H9 (cell line): ENCODE measurements around the gene ZNF683. TPM values are rescaled to one million over a fixed set of nuclear protein-coding genes. Genes with fewer than 3 reads are reported as not detected.

Experiments
- DNase-seq: peaks from one replicate; pipeline ENCODE4 v3.0.0-alpha.2; 2017
- H2AFZ ChIP-seq: one replicate; pipeline ENCODE4 v1.6.1; 2013; ENCODE audit warnings: mild to moderate bottlenecking, low read length, control low read depth, moderate library complexity
- H2AK5ac ChIP-seq: 2 replicates; pipeline ENCODE4 v1.6.1; 2013; ENCODE audit warnings: low read length, control low read depth, mixed read lengths; ENCODE audit not compliant: insufficient read length
- H2BK120ac ChIP-seq: one replicate; pipeline ENCODE4 v1.6.1; 2013; ENCODE audit warnings: low read depth, mild to moderate bottlenecking, low read length, control low read depth, inconsistent platforms; ENCODE audit not compliant: poor library complexity, severe bottlenecking
- H2BK12ac ChIP-seq: 2 replicates; pipeline ENCODE4 v1.6.1; 2013; ENCODE audit warnings: low read length, control low read depth, mixed read lengths, low read depth; ENCODE audit not compliant: insufficient read length
- H2BK15ac ChIP-seq: 2 replicates; pipeline ENCODE4 v1.6.1; 2013; ENCODE audit warnings: low read depth, low read length, control low read depth
- H2BK20ac ChIP-seq: one replicate; pipeline ENCODE4 v1.6.1; 2013; ENCODE audit warnings: low read depth, mild to moderate bottlenecking, low read length, control low read depth, inconsistent platforms; ENCODE audit not compliant: poor library complexity, severe bottlenecking
- H2BK5ac ChIP-seq: 2 replicates; pipeline ENCODE4 v1.6.1; 2013; ENCODE audit warnings: low read length, control low read depth, mixed read lengths; ENCODE audit not compliant: insufficient read length
- H3K14ac ChIP-seq: 2 replicates; pipeline ENCODE4 v1.6.1; 2013; ENCODE audit warnings: low read length, control low read depth; ENCODE audit not compliant: insufficient read depth
- H3K18ac ChIP-seq: 2 replicates; pipeline ENCODE4 v1.6.1; 2013; ENCODE audit warnings: low read depth, mild to moderate bottlenecking, mixed read lengths, low read length, control low read depth; ENCODE audit not compliant: insufficient read length
- H3K23ac ChIP-seq: 2 replicates; pipeline ENCODE4 v1.6.1; 2013; ENCODE audit warnings: low read length, control low read depth, mixed read lengths, low read depth; ENCODE audit not compliant: insufficient read length
- H3K23me2 ChIP-seq: 2 replicates; pipeline ENCODE4 v1.6.1; 2013; ENCODE audit warnings: low read depth, mild to moderate bottlenecking, mixed read lengths, low read length, control low read depth; ENCODE audit not compliant: insufficient read length, poor library complexity, severe bottlenecking
- H3K27ac ChIP-seq: 2 replicates; pipeline ENCODE4 v1.5.1; 2013; ENCODE audit warnings: low read length, control low read depth, mixed read lengths, low read depth; ENCODE audit not compliant: insufficient read length
- H3K27me3 ChIP-seq: 2 replicates; pipeline ENCODE4 v1.6.1; 2013; ENCODE audit warnings: low read length, control low read depth, inconsistent platforms; ENCODE audit not compliant: insufficient read depth
- H3K4ac ChIP-seq: 2 replicates; pipeline ENCODE4 v1.6.1; 2013; ENCODE audit warnings: low read depth, mild to moderate bottlenecking, control low read depth, inconsistent platforms, low read length, moderate library complexity
- H3K4me1 ChIP-seq: 2 replicates; pipeline ENCODE4 v1.6.1; 2013; ENCODE audit warnings: low read length, control low read depth, inconsistent platforms; ENCODE audit not compliant: insufficient read depth
- H3K4me2 ChIP-seq: 2 replicates; pipeline ENCODE4 v1.6.1; 2013; ENCODE audit warnings: low read length, control low read depth, mixed read lengths; ENCODE audit not compliant: insufficient read length, insufficient read depth
- H3K56ac ChIP-seq: 2 replicates; pipeline ENCODE4 v1.6.1; 2013; ENCODE audit warnings: low read depth, mild to moderate bottlenecking, mixed read lengths, low read length, control low read depth; ENCODE audit not compliant: insufficient read length
- H3K79me1 ChIP-seq: 2 replicates; pipeline ENCODE4 v1.6.1; 2013; ENCODE audit warnings: low read depth, mild to moderate bottlenecking, moderate library complexity, low read length, control low read depth, inconsistent platforms; ENCODE audit not compliant: insufficient read depth, poor library complexity, severe bottlenecking
- H3K79me2 ChIP-seq: 2 replicates; pipeline ENCODE4 v1.6.1; 2013; ENCODE audit warnings: low read length, control low read depth, inconsistent platforms; ENCODE audit not compliant: insufficient read depth
- H3K9ac ChIP-seq: 2 replicates; pipeline ENCODE4 v1.6.1; 2013; ENCODE audit warnings: low read length, control low read depth, mixed read lengths; ENCODE audit not compliant: insufficient read length; ENCODE audit errors: extremely low read depth
- H3K9me3 ChIP-seq: one replicate; pipeline ENCODE4 v1.6.1; 2013; ENCODE audit warnings: low read depth, low read length, inconsistent platforms; ENCODE audit not compliant: control insufficient read depth
- H3T11ph ChIP-seq: one replicate; pipeline ENCODE4 v1.6.1; 2013; ENCODE audit warnings: mild to moderate bottlenecking, low read length, control low read depth, inconsistent platforms
- H4K20me1 ChIP-seq: one replicate; pipeline ENCODE4 v1.6.1; 2013; ENCODE audit not compliant: control insufficient read depth, insufficient read length, insufficient read depth
- H4K5ac ChIP-seq: 2 replicates; pipeline ENCODE4 v1.6.1; 2013; ENCODE audit warnings: low read depth, mild to moderate bottlenecking, mixed read lengths, low read length, control low read depth; ENCODE audit not compliant: insufficient read length
- H4K8ac ChIP-seq: replicated peaks from 2 replicates; pipeline ENCODE4 v1.6.1; 2013; ENCODE audit warnings: low read length, control low read depth, mixed read lengths, low read depth; ENCODE audit not compliant: insufficient read length
- H4K91ac ChIP-seq: 2 replicates; pipeline ENCODE4 v1.6.1; 2013; ENCODE audit warnings: low read depth, mild to moderate bottlenecking, moderate library complexity, mixed read lengths, low read length, control low read depth; ENCODE audit not compliant: insufficient read length
- H3K27ac Mint-ChIP-seq, 3 experiments: 2 replicates in 2 of 3; 3 replicates in 1 of 3; pipeline ENCODE4 v1.8.0; 2020 to 2021; ENCODE audit warnings: mixed read lengths in 3 of 3, mild to moderate bottlenecking in 1 of 3, moderate library complexity in 1 of 3
- H3K27me3 Mint-ChIP-seq: 2 replicates; pipeline ENCODE4 v1.8.0; 2021; ENCODE audit warnings: low read depth, mild to moderate bottlenecking, moderate library complexity, mixed read lengths
- H3K36me3 Mint-ChIP-seq, 3 experiments: 2 replicates in 2 of 3; 3 replicates in 1 of 3; pipeline ENCODE4 v1.8.0; 2020 to 2021; ENCODE audit warnings: low read depth in 3 of 3, mixed read lengths in 3 of 3; ENCODE audit not compliant: insufficient read depth in 1 of 3
- H3K4me1 Mint-ChIP-seq, 2 experiments: 2 replicates each; pipeline ENCODE4 v1.8.0; 2020; ENCODE audit warnings: mixed read lengths in 2 of 2
- H3K4me3 Mint-ChIP-seq, 2 experiments: 2 replicates in 1 of 2; 3 replicates in 1 of 2; pipeline ENCODE4 v1.8.0; 2020 to 2021; ENCODE audit warnings: mild to moderate bottlenecking in 2 of 2, mixed read lengths in 2 of 2, moderate library complexity in 1 of 2
- H3K9me3 Mint-ChIP-seq, 2 experiments: 2 replicates in 1 of 2; 3 replicates in 1 of 2; pipeline ENCODE4 v1.8.0; 2020; ENCODE audit warnings: mild to moderate bottlenecking in 2 of 2, mixed read lengths in 2 of 2, moderate library complexity in 1 of 2
- WGBS: extraction: QIAGEN DNeasy Blood & Tissue Kit; methylation state at CpG from one replicate; pipeline ENCODE4 v1.1.7; 2013; ENCODE audit warnings: missing lambda C conversion rate, low lambda C conversion rate, mixed read lengths; ENCODE audit not compliant: insufficient read length; ENCODE audit errors: extremely low coverage; 5-methylcytosine and 5-hydroxymethylcytosine counted together
- total RNA-seq: library from RNA; stranded (reverse); gene quantifications from 2 replicates; pipeline ENCODE4 v1.2.1, GENCODE V29; 2021
- TF ChIP-seq, protein P1 (sequence below): fragments of 200-600 bp; sonication (generic); conservative IDR thresholded peaks from 3 replicates; pipeline ENCODE4 v1.8.0; 2021; ENCODE audit warnings: antibody characterized with exemption, mild to moderate bottlenecking

ZNF683 gene
- total RNA-seq, 1 experiment from 2014 or later = not detected

- Histone ChIP-seq H4K20me1 (no peaks in the 10 kb centered on the region), H3K23ac (no peak overlapping the region), H3K79me1 (no peaks in the 10 kb centered on the region), H3K27me3 (no peaks in the 10 kb centered on the region), H3K4me2 (peak overlapping the region; percentile 89), H3K27ac (no peak overlapping the region), H3K4ac (no peak overlapping the region), H2BK12ac (no peak overlapping the region), H3K4me1 (peaks cover 6% of the 10 kb centered on the region), H2BK20ac (no peak overlapping the region), H2BK5ac (no peak overlapping the region), H4K91ac (no peak overlapping the region), H3K79me2 (peaks cover 18% of the 10 kb centered on the region; the same call in 1 of the 2 replicates), H3T11ph (no peak overlapping the region), H3K23me2 (peaks cover 43% of the 10 kb centered on the region), H2AFZ (no peak overlapping the region), H4K5ac (no peak overlapping the region), H4K8ac (no peak overlapping the region), H2BK120ac (no peak overlapping the region), H3K14ac (no peak overlapping the region), H3K56ac (no peak overlapping the region), H3K18ac (no peak overlapping the region), H3K9me3 (no peaks in the 10 kb centered on the region), H2AK5ac (no peak overlapping the region), H2BK15ac (no peak overlapping the region), H3K9ac (no peak overlapping the region)
- Mint-ChIP-seq H3K4me3 (peak overlapping the region; percentile 99), H3K9me3 (no peaks in the 10 kb centered on the region; a peak in 1 of 5 replicates), H3K27ac (peak overlapping the region; percentile 50 to 94 (median 63); a peak in 4 of 7 replicates), H3K4me1 (peaks cover 25 to 29% of the 10 kb centered on the region in 2 experiments), H3K36me3 (peaks cover 23 to 29% (median 29%) of the 10 kb centered on the region in 3 experiments), H3K27me3 (peaks cover 2% of the 10 kb centered on the region; the same call in 1 of the 2 replicates)
- TF ChIP-seq, protein P1, sequence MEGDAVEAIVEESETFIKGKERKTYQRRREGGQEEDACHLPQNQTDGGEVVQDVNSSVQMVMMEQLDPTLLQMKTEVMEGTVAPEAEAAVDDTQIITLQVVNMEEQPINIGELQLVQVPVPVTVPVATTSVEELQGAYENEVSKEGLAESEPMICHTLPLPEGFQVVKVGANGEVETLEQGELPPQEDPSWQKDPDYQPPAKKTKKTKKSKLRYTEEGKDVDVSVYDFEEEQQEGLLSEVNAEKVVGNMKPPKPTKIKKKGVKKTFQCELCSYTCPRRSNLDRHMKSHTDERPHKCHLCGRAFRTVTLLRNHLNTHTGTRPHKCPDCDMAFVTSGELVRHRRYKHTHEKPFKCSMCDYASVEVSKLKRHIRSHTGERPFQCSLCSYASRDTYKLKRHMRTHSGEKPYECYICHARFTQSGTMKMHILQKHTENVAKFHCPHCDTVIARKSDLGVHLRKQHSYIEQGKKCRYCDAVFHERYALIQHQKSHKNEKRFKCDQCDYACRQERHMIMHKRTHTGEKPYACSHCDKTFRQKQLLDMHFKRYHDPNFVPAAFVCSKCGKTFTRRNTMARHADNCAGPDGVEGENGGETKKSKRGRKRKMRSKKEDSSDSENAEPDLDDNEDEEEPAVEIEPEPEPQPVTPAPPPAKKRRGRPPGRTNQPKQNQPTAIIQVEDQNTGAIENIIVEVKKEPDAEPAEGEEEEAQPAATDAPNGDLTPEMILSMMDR = no peak
- no CpG with 5 or more reads among the region's 12 CpGs for WGBS
- DNase-seq = peak; percentile 89
Measured at GRCh38 chr1:26408604-26409003, 36.1 kb upstream of the ZNF683 start.
